HCT116 (cell line): Measurements from ENCODE around the gene PLEKHG3. TPM values are rescaled to one million over a fixed set of nuclear protein-coding genes. Genes with fewer than 3 reads are reported as not detected.
A peak's percentile ranks its signal among the peaks of the same experiment; 100 is the strongest.

Experiments used
- ATAC-seq: fragments of 200-7000 bp; cut with Tn5 transposase; 2 replicates; pipeline ENCODE4 v1.9.1; 2020; ENCODE audit warnings: mild to moderate bottlenecking, moderate library complexity
- BruUV-seq: library from RNA; stranded (reverse); fragments of 400-500 nt; replicated peaks from 2 replicates; lab custom pipeline; 2021; lab: Mats Ljungman, UMichigan
- CTCF ChIA-PET: fragments of 300-600 bp; sonication (Branson Sonifier 250); formaldehyde crosslinking; loops from one replicate; lab custom pipeline; 2021; ENCODE audit warnings: antibody characterized with exemption; lab: Charles Lee
- POLR2A ChIA-PET: fragments of 300-600, 350-600 bp; sonication (Branson Sonifier 250); formaldehyde crosslinking; loops from one replicate; lab custom pipeline; 2021; ENCODE audit warnings: antibody characterized with exemption; lab: Charles Lee
- RAD21 ChIA-PET, 2 experiments: fragments of 300-600 bp; sonication (Branson Sonifier 250); formaldehyde crosslinking; loops; one replicate each; lab custom pipeline; 2023; ENCODE audit warnings: low total read pairs in 2 of 2; ENCODE audit not compliant: uncharacterized antibody in 2 of 2, unreplicated experiment in 2 of 2, low non-redundant PET in 1 of 2; lab: Charles Lee
- DNase-seq: peaks from one replicate; pipeline ENCODE4 v3.0.0-alpha.2; 2010; ENCODE audit warnings: low read depth, low spot score
- H2AFZ ChIP-seq: fragments of 200-600 bp; shearing (Covaris generic), sonication (generic); 2 replicates; pipeline ENCODE4 v1.6.1; 2017; ENCODE audit warnings: low read depth, mixed run types, mixed read lengths, antibody characterized with exemption, low read length; ENCODE audit not compliant: poor library complexity, severe bottlenecking
- H3K27ac ChIP-seq: 2 replicates; pipeline ENCODE4 v1.5.1; 2012; ENCODE audit warnings: low read depth, low read length
- H3K27me3 ChIP-seq: fragments of 200-600 bp; sonication (generic); 2 replicates; pipeline ENCODE4 v1.6.1; 2016; ENCODE audit warnings: mixed run types, low read length, mixed read lengths; ENCODE audit not compliant: insufficient read depth
- H3K36me3 ChIP-seq, 2 experiments: fragments of 200-500 bp in 1 of 2; fragments of 200-600 bp in 1 of 2; sonication (Bioruptor generic) in 1 of 2; sonication (generic) in 1 of 2; 2 replicates each; pipeline versions ENCODE4 v1.5.1 to v1.6.1; 2014 to 2016; ENCODE audit warnings: low read length in 2 of 2, inconsistent platforms in 1 of 2, mixed read lengths in 1 of 2, mixed run types in 1 of 2; ENCODE audit not compliant: insufficient read depth in 2 of 2, control insufficient read depth in 1 of 2
- H3K4me1 ChIP-seq, 2 experiments: fragments of 200-600 bp in 1 of 2; sonication (generic) in 1 of 2; 2 replicates each; pipeline versions ENCODE4 v1.5.1 to v1.6.1; 2012 to 2017; ENCODE audit warnings: low read length in 2 of 2, inconsistent platforms in 1 of 2, mild to moderate bottlenecking in 1 of 2, mixed read lengths in 1 of 2, mixed run types in 1 of 2, moderate library complexity in 1 of 2; ENCODE audit not compliant: insufficient read depth in 2 of 2, control insufficient read depth in 1 of 2
- H3K4me2 ChIP-seq: fragments of 200-600 bp; sonication (generic); 2 replicates; pipeline ENCODE4 v1.6.1; 2017; ENCODE audit warnings: mixed run types, low read length, mixed read lengths
- H3K4me3 ChIP-seq, 2 experiments: fragments of 200-600 bp in 1 of 2; sonication (generic) in 1 of 2; replicated peaks in 1 of 2; 2 replicates each; pipeline ENCODE4 v1.5.1; 2011 to 2016; ENCODE audit warnings: low read length in 2 of 2, control low read depth in 1 of 2, low read depth in 1 of 2, mild to moderate bottlenecking in 1 of 2, mixed read lengths in 1 of 2, mixed run types in 1 of 2
- H3K79me2 ChIP-seq: fragments of 200-600 bp; sonication (generic); 2 replicates; pipeline ENCODE4 v1.6.1; 2017; ENCODE audit warnings: mild to moderate bottlenecking, mixed run types, low read length, moderate library complexity, mixed read lengths; ENCODE audit not compliant: insufficient read depth
- H3K9ac ChIP-seq: fragments of 200-600 bp; sonication (generic); 2 replicates; pipeline ENCODE4 v1.6.1; 2016; ENCODE audit warnings: low read length, mixed read lengths
- H3K9me2 ChIP-seq: fragments of 200-600 bp; sonication (generic), shearing (Covaris generic); 2 replicates; pipeline ENCODE4 v1.6.1; 2017; ENCODE audit warnings: mixed run types, mild to moderate bottlenecking, moderate library complexity; ENCODE audit not compliant: insufficient read depth
- H3K9me3 ChIP-seq, 2 experiments: fragments of 200-500 bp in 1 of 2; fragments of 200-600 bp in 1 of 2; sonication (Bioruptor generic) in 1 of 2; sonication (generic) in 1 of 2; 2 replicates each; pipeline ENCODE4 v1.6.1; 2014 to 2017; ENCODE audit warnings: low read length in 2 of 2, mixed read lengths in 2 of 2, inconsistent platforms in 1 of 2, low read depth in 1 of 2, mild to moderate bottlenecking in 1 of 2, mixed run types in 1 of 2, moderate library complexity in 1 of 2; ENCODE audit not compliant: control insufficient read depth in 1 of 2, insufficient read depth in 1 of 2
- H4K20me1 ChIP-seq: fragments of 200-600 bp; sonication (generic), shearing (Covaris generic); 2 replicates; pipeline ENCODE4 v1.6.1; 2017; ENCODE audit warnings: mixed run types, mild to moderate bottlenecking, moderate library complexity; ENCODE audit not compliant: insufficient read depth
- CEBPB ChIP-seq: IDR thresholded peaks from 2 replicates; pipeline ENCODE4 v1.6.1; 2012; ENCODE audit warnings: low read depth
- EGR1 ChIP-seq: IDR thresholded peaks from 2 replicates; pipeline ENCODE4 v1.6.1; 2012; ENCODE audit warnings: low read depth
- ELF1 ChIP-seq: IDR thresholded peaks from 2 replicates; pipeline ENCODE4 v1.6.1; 2012; ENCODE audit warnings: low read depth, borderline replicate concordance
- FOSL1 ChIP-seq: IDR thresholded peaks from 2 replicates; pipeline ENCODE4 v1.6.1; 2012; ENCODE audit warnings: low read depth
- JUND ChIP-seq: IDR thresholded peaks from 2 replicates; pipeline ENCODE4 v1.6.1; 2012
- POLR2AphosphoS5 ChIP-seq: IDR thresholded peaks from 2 replicates; pipeline ENCODE4 v1.6.1; 2011; ENCODE audit warnings: mild to moderate bottlenecking, low read depth, low read length, moderate library complexity
- SRF ChIP-seq: IDR thresholded peaks from 2 replicates; pipeline ENCODE4 v1.6.1; 2012; ENCODE audit warnings: low read depth
- TCF7L2 ChIP-seq: IDR thresholded peaks from 2 replicates; pipeline ENCODE4 v1.7.0; 2011; ENCODE audit warnings: borderline replicate concordance, inconsistent platforms; ENCODE audit not compliant: insufficient read depth, insufficient read length; ENCODE audit errors: extremely low read depth
- YY1 ChIP-seq: IDR thresholded peaks from 2 replicates; pipeline ENCODE4 v1.6.1; 2011; ENCODE audit warnings: low read length, low read depth, moderate library complexity, mild to moderate bottlenecking; ENCODE audit not compliant: insufficient replicate concordance; ENCODE audit errors: extremely low read depth
- ZBTB33 ChIP-seq: IDR thresholded peaks from 2 replicates; pipeline ENCODE4 v1.6.1; 2011; ENCODE audit warnings: mild to moderate bottlenecking, low read length, moderate library complexity; ENCODE audit not compliant: insufficient replicate concordance; ENCODE audit errors: extremely low read depth
- intact Hi-C: fragments of 100-400 bp; cut with micrococcal nuclease; formaldehyde crosslinking; loops from 2 replicates; pipeline ENCODE4 v1.10.0; 2022
- total RNA-seq: library from RNA; stranded (reverse); gene quantifications from one replicate; pipeline ENCODE4 v1.2.1, GENCODE V29; 2021; ENCODE audit not compliant: unreplicated experiment
- TF ChIP-seq, protein P1 (sequence below): IDR thresholded peaks from 2 replicates; pipeline ENCODE4 v1.6.1; 2012; ENCODE audit warnings: low read depth
- TF ChIP-seq, protein P2 (sequence below): IDR thresholded peaks from 2 replicates; pipeline ENCODE4 v1.6.1; 2012

PLEKHG3 gene
- total RNA-seq, 1 experiment from 2014 or later, result 55.6 TPM

DNA sequence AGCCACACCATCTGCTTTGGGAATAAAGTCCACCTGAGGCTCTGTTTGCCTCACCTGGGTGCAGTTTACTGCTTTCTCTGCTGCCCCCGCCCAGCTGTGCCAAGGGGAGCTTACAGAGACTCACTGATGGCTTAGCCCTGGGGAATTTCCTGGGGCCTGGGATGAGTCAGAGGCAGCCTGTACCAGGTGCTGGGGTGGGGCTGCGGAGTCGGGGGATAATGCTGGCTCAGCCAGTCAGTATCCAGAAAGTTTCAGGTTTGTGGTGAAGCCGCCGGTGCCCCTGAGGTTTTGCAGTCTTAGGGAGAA lies 22.3 kb downstream of the PLEKHG3 start:
- no TSS peak for BruUV-seq
- ChIA-PET CTCF (interaction anchor here (0.7 to 1.0 kb wide), 6 partner anchors 9 to 199 kb away, joined by 3 to 5 read pairs (median 3); no protein-coding TSS in a partner anchor), RAD21 (interaction anchor here in 1 of 2 experiments (0.8 kb wide), 1 partner anchor 46 kb away, joined by 3 read pairs; no protein-coding TSS in a partner anchor), POLR2A (no interaction called here)
- intact Hi-C loops, result no loop called here
- peaks cover 70% of the 10 kb centered on the region for H3K79me2 ChIP-seq
- peak; percentile 66 for DNase-seq
- peak; percentile 70 for TF ChIP-seq YY1
- no peak for TF ChIP-seq SRF
- TF ChIP-seq POLR2AphosphoS5, result peak; percentile 57
- TF ChIP-seq, all 23 proteins: peak for 2
- Histone ChIP-seq H4K20me1 (peaks cover 4% of the 10 kb centered on the region; the same call in 1 of the 2 replicates), H3K9ac (peak overlapping the region; percentile 48), H3K9me3 (no peaks in the 10 kb centered on the region), H3K4me3 (peak overlapping the region in 1 of 2 experiments; percentile 42; a peak in 2 of 4 replicates), H3K4me1 (peaks cover 53 to 57% of the 10 kb centered on the region in 2 experiments), H3K36me3 (peaks cover 18 to 21% of the 10 kb centered on the region in 2 experiments; a peak in 3 of 4 replicates), H3K9me2 (no peaks in the 10 kb centered on the region), H3K4me2 (peak overlapping the region; percentile 89), H3K27me3 (no peaks in the 10 kb centered on the region), H3K27ac (peak overlapping the region; percentile 61), H2AFZ (no peak overlapping the region)
- ATAC-seq, result peak; percentile 93

DNA sequence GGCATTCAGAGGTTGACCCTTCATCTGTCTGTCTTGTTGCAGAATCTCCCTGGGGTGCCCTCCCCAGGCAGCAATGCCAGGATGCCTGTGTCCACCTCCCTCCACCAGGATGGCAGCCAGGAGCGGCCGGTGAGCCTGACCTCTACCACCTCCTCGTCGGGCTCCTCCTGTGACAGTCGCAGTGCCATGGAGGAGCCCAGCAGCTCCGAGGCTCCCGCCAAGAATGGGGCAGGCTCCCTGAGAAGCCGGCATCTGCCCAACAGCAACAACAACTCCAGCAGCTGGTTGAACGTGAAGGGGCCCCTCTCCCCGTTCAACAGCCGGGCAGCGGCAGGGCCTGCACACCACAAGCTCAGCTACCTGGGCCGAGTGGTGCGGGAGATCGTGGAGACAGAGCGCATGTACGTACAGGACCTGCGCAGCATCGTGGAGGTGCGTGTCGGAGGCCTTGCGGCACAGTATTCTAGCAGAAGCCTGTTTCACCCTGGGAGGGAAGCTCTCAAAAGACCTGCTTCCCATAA lies 23.4 kb downstream of the PLEKHG3 start:
- ChIA-PET POLR2A (no interaction called here), RAD21 (no interaction called here), CTCF (no interaction called here)
- H3K36me3 ChIP-seq, result peaks cover 27 to 30% of the 10 kb centered on the region in 2 experiments; a peak in 3 of 4 replicates
- peaks cover 60% of the 10 kb centered on the region for H3K79me2 ChIP-seq
- no peaks in the 10 kb centered on the region for H3K27me3 ChIP-seq
- H3K4me2 ChIP-seq, result no peak overlapping the region
- H3K9me2 ChIP-seq, result no peaks in the 10 kb centered on the region
- H3K9me3 ChIP-seq, result no peaks in the 10 kb centered on the region
- intact Hi-C loops, result no loop called here
- no peak overlapping the region for H3K4me3 ChIP-seq
- no peak overlapping the region for H3K9ac ChIP-seq
- no peak for ATAC-seq
- H2AFZ ChIP-seq, result no peak overlapping the region
- peaks cover 44 to 46% of the 10 kb centered on the region in 2 experiments for H3K4me1 ChIP-seq
- no peak overlapping the region; the same call in 1 of the 2 replicates for H3K27ac ChIP-seq
- no peak for DNase-seq
- TF ChIP-seq, protein P1, sequence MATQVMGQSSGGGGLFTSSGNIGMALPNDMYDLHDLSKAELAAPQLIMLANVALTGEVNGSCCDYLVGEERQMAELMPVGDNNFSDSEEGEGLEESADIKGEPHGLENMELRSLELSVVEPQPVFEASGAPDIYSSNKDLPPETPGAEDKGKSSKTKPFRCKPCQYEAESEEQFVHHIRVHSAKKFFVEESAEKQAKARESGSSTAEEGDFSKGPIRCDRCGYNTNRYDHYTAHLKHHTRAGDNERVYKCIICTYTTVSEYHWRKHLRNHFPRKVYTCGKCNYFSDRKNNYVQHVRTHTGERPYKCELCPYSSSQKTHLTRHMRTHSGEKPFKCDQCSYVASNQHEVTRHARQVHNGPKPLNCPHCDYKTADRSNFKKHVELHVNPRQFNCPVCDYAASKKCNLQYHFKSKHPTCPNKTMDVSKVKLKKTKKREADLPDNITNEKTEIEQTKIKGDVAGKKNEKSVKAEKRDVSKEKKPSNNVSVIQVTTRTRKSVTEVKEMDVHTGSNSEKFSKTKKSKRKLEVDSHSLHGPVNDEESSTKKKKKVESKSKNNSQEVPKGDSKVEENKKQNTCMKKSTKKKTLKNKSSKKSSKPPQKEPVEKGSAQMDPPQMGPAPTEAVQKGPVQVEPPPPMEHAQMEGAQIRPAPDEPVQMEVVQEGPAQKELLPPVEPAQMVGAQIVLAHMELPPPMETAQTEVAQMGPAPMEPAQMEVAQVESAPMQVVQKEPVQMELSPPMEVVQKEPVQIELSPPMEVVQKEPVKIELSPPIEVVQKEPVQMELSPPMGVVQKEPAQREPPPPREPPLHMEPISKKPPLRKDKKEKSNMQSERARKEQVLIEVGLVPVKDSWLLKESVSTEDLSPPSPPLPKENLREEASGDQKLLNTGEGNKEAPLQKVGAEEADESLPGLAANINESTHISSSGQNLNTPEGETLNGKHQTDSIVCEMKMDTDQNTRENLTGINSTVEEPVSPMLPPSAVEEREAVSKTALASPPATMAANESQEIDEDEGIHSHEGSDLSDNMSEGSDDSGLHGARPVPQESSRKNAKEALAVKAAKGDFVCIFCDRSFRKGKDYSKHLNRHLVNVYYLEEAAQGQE, result no peak
- TF ChIP-seq CEBPB (no peak), FOSL1 (no peak), YY1 (no peak), SRF (no peak), ELF1 (no peak), JUND (no peak), TCF7L2 (no peak), POLR2AphosphoS5 (no peak), ZBTB33 (no peak), EGR1 (no peak)
- TF ChIP-seq, protein P2, sequence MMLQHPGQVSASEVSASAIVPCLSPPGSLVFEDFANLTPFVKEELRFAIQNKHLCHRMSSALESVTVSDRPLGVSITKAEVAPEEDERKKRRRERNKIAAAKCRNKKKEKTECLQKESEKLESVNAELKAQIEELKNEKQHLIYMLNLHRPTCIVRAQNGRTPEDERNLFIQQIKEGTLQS, result no peak
- H4K20me1 ChIP-seq, result peaks cover 4% of the 10 kb centered on the region; the same call in 1 of the 2 replicates
- BruUV-seq, result no TSS peak
